B cell (primary cell): ENCODE data around the gene TGFBR3. TPM values are rescaled to one million over a fixed set of nuclear protein-coding genes. Genes with fewer than 3 reads are reported as not detected.

Source experiments
- ATAC-seq: fragments of 200-7000 bp; cut with Tn5 transposase; one replicate; pipeline ENCODE4 v1.10.0; 2021; ENCODE audit warnings: low read depth, mild to moderate bottlenecking, moderate number of reproducible peaks, moderate library complexity
- CTCF ChIA-PET: fragments of 350-600 bp; sonication (Branson Sonifier 250); formaldehyde crosslinking; loops from one replicate; lab custom pipeline; 2021; ENCODE audit warnings: antibody characterized with exemption, inconsistent platforms; lab: Charles Lee
- POLR2A ChIA-PET: fragments of 350-600 bp; sonication (Branson Sonifier 250); formaldehyde crosslinking; loops from one replicate; lab custom pipeline; 2021; ENCODE audit warnings: antibody characterized with exemption; lab: Charles Lee
- DNase-seq: peaks from one replicate; pipeline ENCODE4 v3.0.0; 2013
- H2AFZ ChIP-seq: 2 replicates; pipeline ENCODE4 v1.6.1; 2012; ENCODE audit warnings: mild to moderate bottlenecking, low read depth, low read length; ENCODE audit not compliant: insufficient read depth, poor library complexity, severe bottlenecking
- H3K27ac ChIP-seq, 2 donors: 1 replicate in 1 of 2; 2 replicates in 1 of 2; pipeline ENCODE4 v1.5.1; 2012 to 2013; ENCODE audit warnings: low read length in 2 of 2, mild to moderate bottlenecking in 2 of 2, moderate library complexity in 1 of 2
- H3K27me3 ChIP-seq, 4 experiments: fragments of 200-600 bp in 1 of 4; sonication (generic) in 1 of 4; replicated peaks in 1 of 4; 1 replicate in 2 of 4; 2 replicates in 2 of 4; pipeline versions ENCODE4 v1.6.1 to v1.7.0; 2013 to 2016; ENCODE audit warnings: low read length in 3 of 4, mild to moderate bottlenecking in 2 of 4, mixed read lengths in 1 of 4, moderate library complexity in 1 of 4; ENCODE audit not compliant: insufficient read depth in 4 of 4, control insufficient read depth in 3 of 4; ENCODE audit errors: control extremely low read depth in 1 of 4
- H3K36me3 ChIP-seq, 2 experiments: replicated peaks in 1 of 2; 1 replicate in 1 of 2; 2 replicates in 1 of 2; pipeline versions ENCODE4 v1.6.1 to v1.7.1; 2013; ENCODE audit warnings: low read length in 1 of 2; ENCODE audit not compliant: insufficient read depth in 2 of 2, control insufficient read depth in 1 of 2; ENCODE audit errors: control extremely low read depth in 1 of 2, extremely low read depth in 1 of 2
- H3K4me1 ChIP-seq, 2 donors: fragments of 200-600 bp in 1 of 2; sonication (generic) in 1 of 2; 1 replicate in 1 of 2; 2 replicates in 1 of 2; pipeline versions ENCODE4 v1.5.1 to v1.6.1; 2013 to 2017; ENCODE audit warnings: low read length in 2 of 2; ENCODE audit not compliant: control insufficient read depth in 2 of 2, insufficient read depth in 2 of 2
- H3K4me2 ChIP-seq: replicated peaks from 2 replicates; pipeline ENCODE3; 2012; ENCODE audit warnings: mild to moderate bottlenecking, low read depth, low read length; ENCODE audit not compliant: poor library complexity, severe bottlenecking
- H3K4me3 ChIP-seq, 5 experiments: fragments of 200-600 bp in 1 of 5; sonication (generic) in 1 of 5; 1 replicate in 3 of 5; 2 replicates in 2 of 5; pipeline versions ENCODE4 v1.5.1 to v1.7.0; 2011 to 2016; ENCODE audit warnings: low read length in 4 of 5, mild to moderate bottlenecking in 4 of 5, low read depth in 2 of 5, control low read depth in 1 of 5, moderate library complexity in 1 of 5; ENCODE audit not compliant: insufficient read depth in 1 of 5; ENCODE audit errors: control extremely low read depth in 1 of 5, extremely low read depth in 1 of 5
- H3K79me2 ChIP-seq: fragments of 200-600 bp; sonication (generic); one replicate; pipeline ENCODE4 v1.6.0; 2016; ENCODE audit warnings: low read length; ENCODE audit not compliant: control insufficient read depth, insufficient read depth
- H3K9ac ChIP-seq: fragments of 200-600 bp; sonication (generic); 2 replicates; pipeline ENCODE4 v1.6.1; 2017; ENCODE audit warnings: mild to moderate bottlenecking, low read length, moderate library complexity
- H3K9me3 ChIP-seq, 3 donors: one replicate each; pipeline versions ENCODE4 v1.6.1 to v1.7.1; 2013; ENCODE audit warnings: low read length in 2 of 3; ENCODE audit not compliant: control insufficient read depth in 2 of 3, insufficient read depth in 1 of 3; ENCODE audit errors: control extremely low read depth in 1 of 3
- H4K20me1 ChIP-seq: 2 replicates; pipeline ENCODE4 v1.6.0; 2012; ENCODE audit warnings: mild to moderate bottlenecking, low read length; ENCODE audit not compliant: insufficient read depth, control insufficient read depth, poor library complexity, severe bottlenecking
- H3K27ac Mint-ChIP-seq: one replicate; pipeline ENCODE4 v1.8.0; 2021; ENCODE audit warnings: mixed read lengths
- H3K27me3 Mint-ChIP-seq: one replicate; pipeline ENCODE4 v1.8.0; 2021; ENCODE audit warnings: mixed read lengths
- H3K4me1 Mint-ChIP-seq: one replicate; pipeline ENCODE4 v1.8.0; 2021; ENCODE audit warnings: mixed read lengths
- H3K4me3 Mint-ChIP-seq: one replicate; pipeline ENCODE4 v1.8.0; 2021; ENCODE audit warnings: mixed read lengths
- H3K9me3 Mint-ChIP-seq: one replicate; pipeline ENCODE4 v1.8.0; 2022; ENCODE audit warnings: mixed read lengths; ENCODE audit not compliant: insufficient read depth
- EZH2 ChIP-seq: IDR thresholded peaks from 2 replicates; pipeline ENCODE4 v1.6.1; 2012; ENCODE audit warnings: borderline replicate concordance, low read depth, mild to moderate bottlenecking, moderate library complexity, low read length; ENCODE audit not compliant: insufficient read depth, poor library complexity, severe bottlenecking
- WGBS: methylation state at CpG from one replicate; pipeline ENCODE4 v1.1.5; 2013; ENCODE audit warnings: missing lambda C conversion rate; ENCODE audit not compliant: insufficient coverage; 5-methylcytosine and 5-hydroxymethylcytosine counted together
- intact Hi-C: fragments of 100-400 bp; cut with micrococcal nuclease; formaldehyde crosslinking; loops from one replicate; pipeline ENCODE4 v1.10.0; 2022
- polyA plus RNA-seq: library from polyadenylated mRNA; depleted of rRNA; stranded (reverse); fragments of >200 nt; gene quantifications from 2 replicates; pipeline ENCODE4 v1.2.3, GENCODE V29; 2012
- total RNA-seq, 2 donors: library from RNA; stranded (reverse); fragments of 120-200 nt in 1 of 2; gene quantifications; 1 replicate in 1 of 2; 2 replicates in 1 of 2; pipeline versions ENCODE4 v1.2.3 to v1.2.4, GENCODE V29; 2013 to 2022
- TF ChIP-seq, protein P1 (sequence below): fragments of 200-600 bp; IDR thresholded peaks from one replicate; pipeline ENCODE4 v1.8.0; 2022; ENCODE audit warnings: antibody characterized with exemption, mild to moderate bottlenecking

Gene TGFBR3
- total and polyA plus RNA-seq, 2 donors (not counting 1 experiment from before 2014, with no cell fraction given): 0.10 to 0.12 TPM

DNA sequence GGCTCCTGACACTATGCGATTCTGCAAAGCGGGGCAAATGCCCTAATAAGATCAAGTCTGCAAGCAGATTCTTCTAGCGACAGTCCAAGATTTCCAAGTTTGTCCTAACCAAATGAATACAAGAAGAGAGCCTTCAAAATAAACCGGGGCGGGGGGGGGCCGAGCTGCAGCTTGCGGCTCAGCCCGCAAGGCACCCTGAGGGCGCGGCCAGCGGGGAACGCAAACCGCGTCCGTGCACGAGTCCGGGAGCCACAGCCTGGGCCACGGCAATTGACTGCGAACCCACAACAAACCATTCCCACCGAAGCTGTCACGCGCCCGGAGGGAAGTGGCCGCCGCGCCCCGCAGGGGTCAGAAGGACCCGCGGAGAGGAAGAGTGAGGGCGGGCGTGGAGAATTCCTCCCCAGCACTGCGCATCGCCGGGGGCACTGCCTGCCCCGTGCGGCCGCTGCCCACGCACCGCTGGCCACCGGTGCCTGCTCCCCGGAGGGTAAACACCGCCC is 687 bp downstream of the TGFBR3 start:
- H3K27ac Mint-ChIP-seq: no peak overlapping the region
- intact Hi-C loops: no loop called here
- ChIA-PET POLR2A (no interaction called here), CTCF (no interaction called here)
- H3K79me2 ChIP-seq: no peaks in the 10 kb centered on the region
- H3K27ac ChIP-seq: no peak overlapping the region
- peak overlapping the region; percentile 75 for H2AFZ ChIP-seq
- peak overlapping the region; percentile 92 for H3K4me2 ChIP-seq
- no peaks in the 10 kb centered on the region for H4K20me1 ChIP-seq
- H3K27me3 ChIP-seq: peaks cover 0 to 32% (median 20%) of the 10 kb centered on the region in 4 experiments
- WGBS: 1% methylated on average over 41 of the region's 42 CpGs
- no peak for TF ChIP-seq EZH2
- TF ChIP-seq, protein P1, sequence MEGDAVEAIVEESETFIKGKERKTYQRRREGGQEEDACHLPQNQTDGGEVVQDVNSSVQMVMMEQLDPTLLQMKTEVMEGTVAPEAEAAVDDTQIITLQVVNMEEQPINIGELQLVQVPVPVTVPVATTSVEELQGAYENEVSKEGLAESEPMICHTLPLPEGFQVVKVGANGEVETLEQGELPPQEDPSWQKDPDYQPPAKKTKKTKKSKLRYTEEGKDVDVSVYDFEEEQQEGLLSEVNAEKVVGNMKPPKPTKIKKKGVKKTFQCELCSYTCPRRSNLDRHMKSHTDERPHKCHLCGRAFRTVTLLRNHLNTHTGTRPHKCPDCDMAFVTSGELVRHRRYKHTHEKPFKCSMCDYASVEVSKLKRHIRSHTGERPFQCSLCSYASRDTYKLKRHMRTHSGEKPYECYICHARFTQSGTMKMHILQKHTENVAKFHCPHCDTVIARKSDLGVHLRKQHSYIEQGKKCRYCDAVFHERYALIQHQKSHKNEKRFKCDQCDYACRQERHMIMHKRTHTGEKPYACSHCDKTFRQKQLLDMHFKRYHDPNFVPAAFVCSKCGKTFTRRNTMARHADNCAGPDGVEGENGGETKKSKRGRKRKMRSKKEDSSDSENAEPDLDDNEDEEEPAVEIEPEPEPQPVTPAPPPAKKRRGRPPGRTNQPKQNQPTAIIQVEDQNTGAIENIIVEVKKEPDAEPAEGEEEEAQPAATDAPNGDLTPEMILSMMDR: no peak
- peaks cover 18% of the 10 kb centered on the region for H3K4me1 Mint-ChIP-seq
- H3K9ac ChIP-seq: peak overlapping the region; percentile 66
- H3K4me3 ChIP-seq: peak overlapping the region; percentile 22 to 62 (median 53)
- H3K4me1 ChIP-seq: peaks cover 15 to 18% of the 10 kb centered on the region in 2 donors
- H3K36me3 ChIP-seq: no peaks in the 10 kb centered on the region
- H3K9me3 ChIP-seq: peaks cover 0 to 7% (median 0%) of the 10 kb centered on the region in 3 donors
- H3K4me3 Mint-ChIP-seq: peak overlapping the region; percentile 86
- H3K9me3 Mint-ChIP-seq: no peaks in the 10 kb centered on the region
- no peak for ATAC-seq
- peak; percentile 25 for DNase-seq
- H3K27me3 Mint-ChIP-seq: peaks cover 52% of the 10 kb centered on the region

DNA sequence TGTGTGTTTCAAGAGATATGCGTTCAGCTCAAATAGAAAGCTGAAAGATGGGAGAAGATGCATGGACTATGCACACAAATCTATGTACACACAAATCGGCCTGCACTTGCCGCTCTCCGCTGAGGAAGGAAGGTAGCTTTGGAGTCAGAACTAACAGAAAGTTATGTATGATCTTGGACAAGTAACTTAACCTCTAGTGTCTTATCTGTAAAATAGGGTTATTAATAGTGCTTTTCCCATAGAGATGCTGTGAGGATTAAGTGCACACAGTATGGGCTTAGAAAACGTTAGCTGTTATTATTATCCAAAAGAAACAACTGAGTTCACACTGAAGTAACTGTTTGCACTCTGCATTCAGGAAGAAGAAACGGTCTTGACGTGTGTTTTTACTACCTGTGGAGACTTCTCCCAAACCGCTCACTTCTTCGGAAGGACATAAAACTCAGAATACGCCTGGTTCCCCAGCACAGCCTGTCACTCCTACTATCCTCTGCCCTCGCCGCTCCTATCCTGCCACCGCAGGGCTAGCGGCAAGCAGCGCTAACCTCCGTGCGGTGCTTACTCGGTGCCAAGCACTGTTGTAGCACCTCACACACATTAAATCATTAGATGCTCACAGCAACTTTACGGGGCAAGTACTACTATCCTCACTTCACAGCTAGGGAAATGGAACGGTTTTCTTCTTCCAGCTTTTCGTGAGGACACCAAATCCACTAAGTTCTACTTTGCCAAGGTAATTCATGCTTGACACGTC is 1.3 kb downstream of the TGFBR3 start:
- Histone ChIP-seq H2AFZ (peak overlapping the region; percentile 75), H3K27ac (no peak overlapping the region), H3K4me3 (peak overlapping the region in 4 of 5 experiments; percentile 32 to 62 (median 56)), H3K4me2 (peak overlapping the region; percentile 92), H3K36me3 (no peaks in the 10 kb centered on the region), H3K9me3 (peaks cover 0 to 7% (median 0%) of the 10 kb centered on the region in 3 donors), H3K4me1 (peaks cover 15 to 18% of the 10 kb centered on the region in 2 donors), H3K27me3 (peaks cover 0 to 32% (median 20%) of the 10 kb centered on the region in 4 experiments), H4K20me1 (no peaks in the 10 kb centered on the region), H3K79me2 (no peaks in the 10 kb centered on the region), H3K9ac (peak overlapping the region; percentile 66)
- Mint-ChIP-seq H3K4me1 (peaks cover 18% of the 10 kb centered on the region), H3K27ac (no peak overlapping the region), H3K27me3 (peaks cover 52% of the 10 kb centered on the region), H3K9me3 (no peaks in the 10 kb centered on the region), H3K4me3 (peak overlapping the region; percentile 86)
- ATAC-seq (no peak), DNase-seq (peak; percentile 18)
- intact Hi-C loops: no loop called here
- CTCF ChIA-PET: interaction anchor here (0.7 kb wide), 1 partner anchor 235 kb away, joined by 3 read pairs; no protein-coding TSS in a partner anchor
- WGBS: 6% methylated on average over 17 of the region's 22 CpGs
- POLR2A ChIA-PET: no interaction called here
- TF ChIP-seq, protein P1: no peak
- no peak for TF ChIP-seq EZH2
